Skeletal muscle satellite cell (primary cell): ENCODE measurements around the gene CHN1.

ENCODE experiments used
- H3K27me3 ChIP-seq: 2 replicates; pipeline ENCODE4 v1.7.0; 2013; ENCODE audit warnings: low read length; ENCODE audit not compliant: control insufficient read depth, insufficient read depth
- H3K36me3 ChIP-seq: 2 replicates; pipeline ENCODE4 v1.7.0; 2013; ENCODE audit warnings: mild to moderate bottlenecking, control low read depth, low read length; ENCODE audit not compliant: insufficient read depth
- H3K4me1 ChIP-seq: 2 replicates; pipeline ENCODE4 v1.7.0; 2013; ENCODE audit warnings: low read length; ENCODE audit not compliant: control insufficient read depth, insufficient read depth
- H3K4me2 ChIP-seq: 2 replicates; pipeline ENCODE4 v1.7.0; 2013; ENCODE audit warnings: mild to moderate bottlenecking, low read length
- H3K4me3 ChIP-seq: 2 replicates; pipeline ENCODE4 v1.7.0; 2013; ENCODE audit warnings: low read length
- H3K9ac ChIP-seq: 2 replicates; pipeline ENCODE4 v1.7.0; 2013; ENCODE audit warnings: mild to moderate bottlenecking, low read depth, low read length, moderate library complexity
- H3K9me3 ChIP-seq: replicated peaks from 2 replicates; pipeline ENCODE4 v1.7.0; 2013; ENCODE audit warnings: mild to moderate bottlenecking, control low read depth, low read length

Gene CHN1

DNA sequence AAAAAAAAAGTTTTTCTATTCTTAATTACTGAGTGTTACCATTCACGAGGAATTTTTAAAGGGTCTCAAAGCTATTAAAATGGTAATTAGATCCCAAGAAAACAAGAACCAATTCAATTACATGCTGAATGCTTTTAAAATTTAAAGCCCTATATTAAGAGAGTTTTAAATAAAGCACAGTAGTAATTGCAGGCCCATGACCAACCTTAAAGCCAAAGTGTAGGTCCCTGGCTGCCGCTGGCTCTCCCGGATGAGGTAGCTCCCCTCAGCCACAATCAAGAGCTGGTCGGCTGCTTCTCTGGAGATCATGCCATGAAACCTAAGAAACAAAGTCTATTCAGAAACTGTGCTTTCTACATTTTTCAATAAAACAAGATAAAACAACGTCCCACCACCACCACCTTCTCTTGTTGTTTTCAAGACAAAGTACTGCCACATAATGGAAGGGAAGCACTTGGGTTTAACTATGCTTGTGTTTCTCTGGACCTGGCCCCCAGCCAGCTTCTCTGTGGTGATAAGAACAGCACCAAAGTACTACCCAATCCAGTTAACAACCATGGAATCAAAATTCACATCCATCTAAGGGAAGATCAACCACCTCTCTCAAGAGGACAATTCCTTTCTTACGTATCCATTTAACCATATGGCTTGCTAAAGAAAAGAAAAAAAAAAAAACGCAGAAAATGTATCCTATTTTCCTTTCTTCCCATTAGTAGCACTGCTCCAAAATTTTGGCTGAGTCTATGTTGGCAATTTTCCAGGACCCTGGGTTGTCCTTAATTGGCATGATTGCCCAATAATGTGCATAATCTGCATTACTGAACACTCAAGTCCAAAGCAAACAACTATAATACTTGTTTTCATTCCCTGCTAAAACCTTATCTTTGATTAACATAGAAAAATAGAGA lies 90.1 kb downstream of the CHN1 start:
- no peaks in the 10 kb centered on the region for H3K9me3 ChIP-seq
- H3K4me2 ChIP-seq: no peak overlapping the region
- H3K36me3 ChIP-seq: peaks cover 6% of the 10 kb centered on the region
- H3K4me3 ChIP-seq: no peak overlapping the region
- no peaks in the 10 kb centered on the region for H3K27me3 ChIP-seq
- no peaks in the 10 kb centered on the region for H3K4me1 ChIP-seq
- no peak overlapping the region for H3K9ac ChIP-seq

DNA sequence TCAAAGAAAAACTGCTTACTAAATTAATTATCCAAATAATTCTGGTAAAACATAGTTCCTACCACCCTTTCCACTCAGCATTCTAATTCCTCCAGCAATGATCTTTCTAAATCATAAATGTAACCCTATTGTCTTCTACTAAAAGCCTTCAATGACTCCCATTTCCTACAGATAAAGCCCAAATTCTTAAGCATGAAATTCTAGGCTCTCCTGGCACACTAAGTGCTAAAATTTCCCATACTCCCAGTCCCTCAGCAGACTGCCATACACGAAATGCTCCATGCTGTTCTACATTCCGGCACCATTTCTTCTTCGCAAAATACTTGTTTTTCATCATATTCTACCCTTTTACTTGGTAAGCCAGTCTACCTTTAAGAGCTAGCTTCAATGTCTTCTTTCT lies 96.9 kb downstream of the CHN1 start:
- H3K27me3 ChIP-seq: no peaks in the 10 kb centered on the region
- H3K36me3 ChIP-seq: no peaks in the 10 kb centered on the region
- H3K9me3 ChIP-seq: no peaks in the 10 kb centered on the region
- H3K9ac ChIP-seq: no peak overlapping the region
- H3K4me3 ChIP-seq: no peak overlapping the region
- no peak overlapping the region for H3K4me2 ChIP-seq
- H3K4me1 ChIP-seq: no peaks in the 10 kb centered on the region

DNA sequence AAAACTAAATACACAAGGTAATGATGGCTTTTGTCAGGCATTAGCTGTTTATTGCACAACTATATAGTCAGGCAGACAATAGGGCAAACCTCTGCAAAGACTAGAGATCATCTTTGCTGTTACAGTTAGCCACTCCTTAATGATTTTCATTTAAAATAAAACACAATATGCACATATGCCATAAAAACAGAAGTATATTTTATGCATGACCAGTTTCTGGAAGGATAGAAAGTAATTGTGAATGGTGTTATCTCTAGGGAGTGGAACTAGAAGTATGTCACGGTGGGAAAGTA lies 102.0 kb downstream of the CHN1 start:
- H3K36me3 ChIP-seq: no peaks in the 10 kb centered on the region
- H3K27me3 ChIP-seq: no peaks in the 10 kb centered on the region

DNA sequence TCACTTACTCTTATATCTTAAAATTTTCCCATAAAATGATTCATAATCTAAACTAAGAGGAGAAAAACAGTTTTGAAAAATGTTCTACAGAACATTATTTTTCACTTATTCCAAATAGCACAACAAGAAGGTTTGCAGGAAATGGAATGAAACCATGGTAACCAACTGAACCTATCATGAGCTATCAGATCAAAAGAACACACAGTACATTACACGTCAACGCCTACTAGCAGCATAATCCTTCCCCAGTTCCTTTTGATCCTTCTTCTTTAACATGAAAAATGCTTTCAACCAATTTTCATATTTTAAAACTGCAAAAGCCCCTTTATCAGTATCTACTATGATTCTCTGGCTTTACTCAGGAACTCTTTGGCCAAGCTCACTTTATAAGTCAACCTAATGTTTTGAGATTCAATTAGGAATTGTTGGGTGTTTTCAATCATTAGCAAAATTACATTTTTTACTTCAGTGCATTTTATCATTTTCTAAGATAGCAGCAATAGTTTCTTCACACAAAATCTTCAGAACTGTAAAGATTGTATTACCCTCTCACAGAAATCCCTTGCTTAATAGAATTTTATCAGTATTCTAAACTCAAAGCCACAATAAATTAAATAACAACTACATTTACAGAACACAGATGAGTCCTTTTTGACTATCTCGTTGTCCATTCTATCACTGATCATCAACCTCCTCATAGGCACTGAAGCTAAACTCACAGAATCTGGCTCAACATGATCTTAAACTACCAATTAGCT lies 102.5 kb downstream of the CHN1 start:
- Histone ChIP-seq H3K27me3 (no peaks in the 10 kb centered on the region), H3K9ac (no peak overlapping the region), H3K9me3 (no peaks in the 10 kb centered on the region), H3K4me3 (no peak overlapping the region), H3K36me3 (no peaks in the 10 kb centered on the region), H3K4me1 (no peaks in the 10 kb centered on the region), H3K4me2 (no peak overlapping the region)

More for the DNA sequence above, 102.0 kb downstream of the CHN1 start:
- no peak overlapping the region for H3K4me2 ChIP-seq
- H3K4me3 ChIP-seq: no peak overlapping the region
- no peaks in the 10 kb centered on the region for H3K4me1 ChIP-seq
- no peak overlapping the region for H3K9ac ChIP-seq
- H3K9me3 ChIP-seq: no peaks in the 10 kb centered on the region

DNA sequence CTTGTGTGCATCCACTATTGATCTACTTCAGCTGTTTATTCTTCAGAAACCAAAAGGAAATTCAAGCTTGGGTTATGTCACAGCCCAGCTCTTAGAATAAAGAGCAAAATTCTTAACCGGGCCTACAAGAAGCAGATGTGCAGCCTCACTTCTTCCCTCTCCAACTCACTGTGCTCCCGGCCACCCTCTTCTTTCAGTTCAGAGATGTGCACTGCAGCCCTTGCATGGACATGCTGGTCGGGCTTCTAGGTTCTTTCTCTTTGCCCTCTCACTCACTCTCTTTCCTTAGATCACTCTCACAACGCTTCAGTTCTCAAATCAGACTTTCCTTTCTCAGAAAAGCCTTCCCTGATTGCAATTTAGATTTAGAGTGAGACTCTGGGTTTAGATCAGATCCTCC lies 104.1 kb downstream of the CHN1 start:
- peak overlapping the region; percentile 47 for H3K4me2 ChIP-seq
- H3K36me3 ChIP-seq: no peaks in the 10 kb centered on the region
- H3K9me3 ChIP-seq: no peaks in the 10 kb centered on the region
- H3K4me3 ChIP-seq: no peak overlapping the region
- H3K27me3 ChIP-seq: no peaks in the 10 kb centered on the region
- peak overlapping the region; percentile 6 for H3K9ac ChIP-seq
- no peaks in the 10 kb centered on the region for H3K4me1 ChIP-seq

DNA sequence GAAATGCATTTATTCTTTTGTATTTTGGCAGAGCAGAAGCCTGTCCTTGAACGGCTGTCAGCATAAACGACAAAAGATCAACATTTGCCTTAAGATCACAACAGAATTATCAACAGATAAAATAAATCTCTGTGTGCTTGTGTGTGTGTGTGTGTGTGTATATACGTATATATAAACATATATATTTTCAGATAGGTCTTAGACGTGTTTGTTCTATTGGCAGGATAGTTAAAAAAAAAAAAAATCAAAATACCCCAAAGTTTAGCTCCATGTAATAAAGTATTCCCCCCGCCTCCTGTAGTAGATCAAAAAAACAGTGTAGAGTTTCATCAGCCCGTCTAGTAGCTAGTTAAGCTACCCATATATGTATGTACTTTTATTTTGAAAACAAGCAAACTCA lies 107.9 kb downstream of the CHN1 start:
- Histone ChIP-seq H3K36me3 (no peaks in the 10 kb centered on the region), H3K9me3 (no peaks in the 10 kb centered on the region), H3K4me2 (no peak overlapping the region), H3K27me3 (no peaks in the 10 kb centered on the region), H3K4me1 (no peaks in the 10 kb centered on the region), H3K4me3 (no peak overlapping the region), H3K9ac (no peak overlapping the region)

DNA sequence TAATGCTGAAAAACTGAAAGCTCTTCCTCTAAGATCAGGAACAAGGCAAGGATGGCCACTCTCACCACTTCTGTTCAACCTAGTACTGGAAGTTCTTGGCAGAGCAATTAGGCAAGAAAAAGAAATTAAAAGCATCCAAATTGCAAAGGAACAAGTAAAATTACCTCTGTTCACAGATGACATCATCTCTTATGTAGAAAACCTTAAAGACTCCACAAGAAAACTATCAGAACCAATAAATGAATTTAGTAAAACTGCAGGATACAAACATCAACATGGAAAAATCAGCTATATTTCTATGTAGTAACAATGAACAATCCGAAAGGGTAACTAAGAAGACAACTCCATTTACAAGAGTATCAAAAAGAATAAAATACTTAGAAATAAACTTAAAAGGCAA lies 112.2 kb downstream of the CHN1 start:
- H3K4me2 ChIP-seq: no peak overlapping the region
- no peaks in the 10 kb centered on the region for H3K36me3 ChIP-seq
- H3K27me3 ChIP-seq: no peaks in the 10 kb centered on the region
- H3K4me3 ChIP-seq: no peak overlapping the region
- H3K9me3 ChIP-seq: no peaks in the 10 kb centered on the region
- no peaks in the 10 kb centered on the region for H3K4me1 ChIP-seq
- no peak overlapping the region for H3K9ac ChIP-seq

DNA sequence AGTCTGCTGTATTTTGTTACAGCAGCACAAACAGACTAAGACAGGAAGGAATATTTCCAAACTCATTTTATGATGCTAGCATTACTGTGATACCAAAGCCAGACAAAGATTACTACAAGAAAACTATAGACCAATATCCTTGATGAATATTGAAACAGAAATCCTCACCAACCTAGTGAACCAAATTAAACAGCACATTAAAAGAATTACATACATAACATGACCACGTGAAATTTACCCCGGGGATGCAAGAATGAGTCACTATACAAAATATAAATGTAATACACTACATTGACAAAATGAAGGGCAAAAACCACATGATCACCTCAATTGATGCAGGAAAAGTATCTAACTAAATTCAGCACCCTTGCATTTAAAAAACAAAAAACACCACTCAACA lies 112.6 kb downstream of the CHN1 start:
- no peaks in the 10 kb centered on the region for H3K4me1 ChIP-seq
- no peaks in the 10 kb centered on the region for H3K9me3 ChIP-seq
- no peak overlapping the region for H3K9ac ChIP-seq
- H3K27me3 ChIP-seq: no peaks in the 10 kb centered on the region
- H3K36me3 ChIP-seq: no peaks in the 10 kb centered on the region
- H3K4me3 ChIP-seq: no peak overlapping the region
- H3K4me2 ChIP-seq: no peak overlapping the region

DNA sequence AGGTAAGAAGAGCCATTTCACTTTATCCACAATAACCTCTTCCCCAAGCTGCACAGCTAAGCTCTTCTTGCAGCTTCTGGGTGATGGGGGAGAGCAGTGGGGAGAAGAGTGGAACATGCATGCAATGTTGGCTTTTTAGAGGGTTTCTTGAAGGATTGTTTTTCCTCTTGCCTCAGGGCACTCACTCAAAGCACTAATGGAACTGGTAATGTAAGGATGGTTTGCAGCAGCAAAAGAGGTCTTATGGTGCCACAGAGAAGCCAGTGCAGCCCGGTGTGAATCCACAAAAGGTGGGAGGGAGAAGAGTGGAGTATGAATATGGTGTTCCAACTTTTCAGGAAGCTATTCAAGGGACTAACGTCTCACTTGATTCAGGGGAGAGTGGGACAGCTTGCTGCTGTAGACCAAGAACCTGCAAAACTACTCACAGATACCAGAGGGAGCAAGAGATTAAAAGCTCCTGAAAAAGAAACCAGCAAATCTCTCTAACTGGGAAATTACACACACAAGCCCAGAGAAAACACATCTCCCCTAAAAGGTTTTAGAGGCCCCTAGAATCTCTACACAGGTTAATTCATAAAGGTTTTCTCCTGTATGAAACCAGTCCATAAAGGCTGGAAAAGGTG lies 116.4 kb downstream of the CHN1 start:
- Histone ChIP-seq H3K4me1 (no peaks in the 10 kb centered on the region), H3K4me2 (no peak overlapping the region), H3K9me3 (no peaks in the 10 kb centered on the region), H3K27me3 (no peaks in the 10 kb centered on the region), H3K9ac (no peak overlapping the region), H3K36me3 (no peaks in the 10 kb centered on the region), H3K4me3 (no peak overlapping the region)

DNA sequence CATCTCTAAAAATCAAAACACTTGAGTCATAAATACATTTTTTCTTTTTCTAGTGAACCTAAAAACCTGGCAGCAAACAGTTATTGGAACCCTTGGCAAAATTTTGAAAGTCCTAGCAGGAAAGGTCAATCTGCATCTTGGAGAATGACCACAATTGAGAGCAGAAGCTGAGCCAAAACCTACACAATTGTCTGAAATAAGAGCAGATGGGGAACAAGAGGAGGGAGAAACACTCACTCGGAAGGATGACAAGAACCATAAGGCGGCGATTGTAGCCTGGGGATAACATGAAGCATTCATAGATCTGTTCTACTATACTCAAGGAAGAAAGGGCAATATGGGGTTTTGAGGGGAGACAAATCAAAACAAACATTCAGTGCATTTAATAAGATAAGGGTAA lies 117.0 kb downstream of the CHN1 start:
- Histone ChIP-seq H3K9me3 (no peaks in the 10 kb centered on the region), H3K9ac (no peak overlapping the region), H3K4me2 (no peak overlapping the region), H3K27me3 (no peaks in the 10 kb centered on the region), H3K4me1 (no peaks in the 10 kb centered on the region), H3K36me3 (no peaks in the 10 kb centered on the region), H3K4me3 (no peak overlapping the region)

DNA sequence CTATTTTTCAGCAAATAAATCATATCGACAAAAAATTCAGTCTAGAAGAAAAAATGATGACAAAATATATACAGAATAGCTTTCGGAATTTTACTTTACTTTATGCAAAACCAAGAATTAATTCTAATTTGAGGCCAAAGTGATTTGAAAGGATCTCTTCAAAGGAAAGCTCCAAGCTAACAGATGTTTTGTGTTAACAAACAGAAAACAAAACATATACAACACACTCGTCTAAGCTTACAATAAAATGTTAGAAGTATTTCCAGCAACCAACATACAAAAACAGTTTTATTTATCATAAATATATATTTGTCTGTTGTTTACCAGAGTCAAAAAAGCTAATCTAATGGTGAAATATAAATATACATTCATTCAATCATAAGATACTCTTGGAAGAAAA lies 122.8 kb downstream of the CHN1 start:
- Histone ChIP-seq H3K9me3 (no peaks in the 10 kb centered on the region), H3K36me3 (no peaks in the 10 kb centered on the region), H3K4me3 (no peak overlapping the region), H3K4me1 (peaks cover 8% of the 10 kb centered on the region), H3K9ac (no peak overlapping the region), H3K4me2 (no peak overlapping the region), H3K27me3 (no peaks in the 10 kb centered on the region)
